ENCODE measurements around the gene SSBP3. TPM values are rescaled to one million over a fixed set of nuclear protein-coding genes. Genes with fewer than 3 reads are reported as not detected.

SSBP3 gene
- total RNA-seq, 2 donors from 2014 or later = 40.3 to 56.3 TPM

GRCh38 chr1:54323921-54324250 is 82.3 kb downstream of the SSBP3 start:
- no peaks in the 10 kb centered on the region for H3K27me3 Mint-ChIP-seq
- no peak overlapping the region for H3K4me3 Mint-ChIP-seq
- H3K9me3 Mint-ChIP-seq = no peaks in the 10 kb centered on the region
- no peak for ATAC-seq (replicated peaks)
- peaks cover 4% of the 10 kb centered on the region for H3K36me3 Mint-ChIP-seq (ENCODE audit: low read depth)
- H3K27ac Mint-ChIP-seq = no peak overlapping the region
- H3K4me1 Mint-ChIP-seq = peaks cover 28% of the 10 kb centered on the region

- peaks cover 4% of the 10 kb centered on the region for H3K36me3 Mint-ChIP-seq (ENCODE audit: low read depth)
These were observed 82.9 kb downstream of the SSBP3 start for GRCh38 chr1:54323324-54323739.

GRCh38 chr1:54318246-54318814 is 87.9 kb downstream of the SSBP3 start:
- Mint-ChIP-seq H3K27ac (no peak overlapping the region), H3K4me3 (no peak overlapping the region), H3K27me3 (no peaks in the 10 kb centered on the region), H3K9me3 (no peaks in the 10 kb centered on the region), H3K36me3 (ENCODE audit: low read depth) (peaks cover 4% of the 10 kb centered on the region), H3K4me1 (peaks cover 21% of the 10 kb centered on the region)
- ATAC-seq (replicated peaks) = no peak

More at GRCh38 chr1:54323324-54323739, 82.9 kb downstream of the SSBP3 start:
- no peaks in the 10 kb centered on the region for H3K9me3 Mint-ChIP-seq
- no peak overlapping the region for H3K4me3 Mint-ChIP-seq
- H3K27me3 Mint-ChIP-seq = no peaks in the 10 kb centered on the region
- no peak for ATAC-seq (replicated peaks)
- H3K27ac Mint-ChIP-seq = no peak overlapping the region
- H3K4me1 Mint-ChIP-seq = peaks cover 30% of the 10 kb centered on the region

- H3K27ac Mint-ChIP-seq = no peak overlapping the region
- H3K36me3 Mint-ChIP-seq (ENCODE audit: low read depth) = peaks cover 4% of the 10 kb centered on the region
- no peaks in the 10 kb centered on the region for H3K27me3 Mint-ChIP-seq
- no peak for ATAC-seq (replicated peaks)
- peaks cover 18% of the 10 kb centered on the region for H3K4me1 Mint-ChIP-seq
- no peaks in the 10 kb centered on the region for H3K9me3 Mint-ChIP-seq
- H3K4me3 Mint-ChIP-seq = no peak overlapping the region
These were observed 89.1 kb downstream of the SSBP3 start for GRCh38 chr1:54317084-54317483.

DNA sequence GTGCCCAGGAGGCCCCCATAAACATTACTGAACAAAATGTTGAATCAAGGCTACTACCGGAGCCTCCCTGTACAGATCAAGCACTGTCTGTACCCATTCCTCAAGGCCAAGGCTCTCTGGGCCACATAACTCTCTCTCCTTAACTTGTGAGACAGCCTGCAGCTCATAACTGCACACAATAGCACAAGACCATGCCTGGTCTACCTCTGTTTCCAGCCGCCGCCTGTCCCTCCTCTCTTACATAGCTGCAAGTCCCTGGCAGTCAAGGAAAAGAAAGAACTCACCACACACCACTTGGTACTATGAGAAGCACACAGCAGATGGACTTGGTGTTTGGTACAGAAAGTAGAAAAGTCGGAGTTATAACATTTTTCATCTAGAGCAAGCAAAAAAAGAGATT is 91.1 kb downstream of the SSBP3 start:
- Mint-ChIP-seq H3K36me3 (ENCODE audit: low read depth) (no peaks in the 10 kb centered on the region), H3K27me3 (no peaks in the 10 kb centered on the region), H3K4me1 (peaks cover 16% of the 10 kb centered on the region), H3K9me3 (no peaks in the 10 kb centered on the region), H3K4me3 (no peak overlapping the region), H3K27ac (peak overlapping the region; percentile 11)
- ATAC-seq (replicated peaks) = no peak

DNA sequence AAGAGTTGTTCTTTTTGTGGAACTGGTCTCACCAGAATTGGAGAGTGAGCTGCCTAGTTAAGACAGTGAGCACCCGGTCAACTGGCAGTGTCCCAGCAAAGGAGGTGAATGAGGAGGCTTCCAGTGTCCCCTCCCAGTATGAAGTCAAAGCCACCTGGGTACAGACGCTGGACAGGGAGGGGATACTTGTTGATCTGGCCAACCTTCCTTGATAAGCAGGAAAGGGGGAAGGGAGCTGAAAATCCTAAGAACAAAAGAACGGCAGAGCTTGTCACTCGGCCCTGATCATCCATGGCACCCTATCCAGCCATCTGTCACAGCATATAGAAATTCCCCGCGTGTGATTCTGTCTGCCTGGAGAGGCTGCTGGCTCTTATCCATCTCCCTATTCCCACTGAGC is 91.5 kb downstream of the SSBP3 start:
- no peaks in the 10 kb centered on the region for H3K27me3 Mint-ChIP-seq
- H3K4me3 Mint-ChIP-seq = no peak overlapping the region
- no peaks in the 10 kb centered on the region for H3K9me3 Mint-ChIP-seq
- ATAC-seq (replicated peaks) = no peak
- peaks cover 19% of the 10 kb centered on the region for H3K4me1 Mint-ChIP-seq
- H3K27ac Mint-ChIP-seq = peak overlapping the region; percentile 11
- no peaks in the 10 kb centered on the region for H3K36me3 Mint-ChIP-seq (ENCODE audit: low read depth)

DNA sequence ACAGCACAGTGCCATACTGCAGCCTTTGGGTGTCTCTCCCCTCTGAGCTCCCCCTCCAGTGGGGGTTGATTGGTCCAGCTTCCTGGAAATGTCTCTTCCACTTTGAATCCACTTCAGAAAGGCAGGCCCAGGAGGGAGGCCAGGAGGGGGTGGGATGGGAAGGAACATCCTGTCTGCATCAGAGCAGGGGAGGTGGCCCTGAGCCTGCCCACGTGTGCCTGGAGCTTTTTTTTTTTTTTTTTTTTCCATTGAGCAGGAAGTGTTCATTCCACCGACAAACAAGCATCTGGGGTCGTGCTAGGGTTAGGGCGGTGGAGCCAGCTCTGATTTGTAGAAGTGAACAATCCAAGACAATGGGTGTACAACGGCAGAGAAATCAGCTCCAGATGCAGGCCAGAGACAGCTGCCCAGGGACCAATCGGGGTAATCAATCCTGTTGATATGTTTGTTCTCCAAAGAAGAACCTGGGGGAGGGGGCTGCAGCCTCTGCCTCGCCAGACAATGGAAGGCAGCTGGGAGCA is 93.3 kb downstream of the SSBP3 start:
- H3K27ac Mint-ChIP-seq = peak overlapping the region; percentile 62

DNA sequence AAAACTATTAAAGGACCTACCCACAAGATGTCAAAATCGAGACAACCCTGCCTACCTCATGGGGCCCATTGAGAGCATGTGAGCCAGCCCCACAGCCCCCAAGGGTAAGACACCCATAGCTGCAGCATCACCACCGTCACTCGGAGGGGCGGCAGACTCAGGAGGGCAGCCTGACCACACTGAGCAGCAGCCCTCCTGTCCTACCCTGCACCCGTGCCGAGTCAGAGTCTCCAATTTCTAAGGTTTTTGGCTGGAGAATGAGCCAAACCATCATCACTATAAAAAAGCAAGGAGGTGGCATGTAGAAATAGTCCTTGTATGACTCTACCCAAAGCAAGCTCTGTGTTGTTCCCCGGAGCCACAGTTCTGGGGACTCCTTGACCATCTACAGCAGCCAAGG is 94.7 kb downstream of the SSBP3 start:
- H3K4me1 Mint-ChIP-seq = peaks cover 18% of the 10 kb centered on the region
- H3K4me3 Mint-ChIP-seq = no peak overlapping the region
- no peaks in the 10 kb centered on the region for H3K9me3 Mint-ChIP-seq
- no peaks in the 10 kb centered on the region for H3K27me3 Mint-ChIP-seq
- peak overlapping the region; percentile 62 for H3K27ac Mint-ChIP-seq
- no peak for ATAC-seq (replicated peaks)
- H3K36me3 Mint-ChIP-seq (ENCODE audit: low read depth) = no peaks in the 10 kb centered on the region

More for the DNA sequence above, 93.3 kb downstream of the SSBP3 start:
- ATAC-seq (replicated peaks) = peak; percentile 31
- Mint-ChIP-seq H3K4me3 (no peak overlapping the region), H3K36me3 (ENCODE audit: low read depth) (no peaks in the 10 kb centered on the region), H3K9me3 (no peaks in the 10 kb centered on the region), H3K27me3 (no peaks in the 10 kb centered on the region), H3K4me1 (peaks cover 15% of the 10 kb centered on the region)

DNA sequence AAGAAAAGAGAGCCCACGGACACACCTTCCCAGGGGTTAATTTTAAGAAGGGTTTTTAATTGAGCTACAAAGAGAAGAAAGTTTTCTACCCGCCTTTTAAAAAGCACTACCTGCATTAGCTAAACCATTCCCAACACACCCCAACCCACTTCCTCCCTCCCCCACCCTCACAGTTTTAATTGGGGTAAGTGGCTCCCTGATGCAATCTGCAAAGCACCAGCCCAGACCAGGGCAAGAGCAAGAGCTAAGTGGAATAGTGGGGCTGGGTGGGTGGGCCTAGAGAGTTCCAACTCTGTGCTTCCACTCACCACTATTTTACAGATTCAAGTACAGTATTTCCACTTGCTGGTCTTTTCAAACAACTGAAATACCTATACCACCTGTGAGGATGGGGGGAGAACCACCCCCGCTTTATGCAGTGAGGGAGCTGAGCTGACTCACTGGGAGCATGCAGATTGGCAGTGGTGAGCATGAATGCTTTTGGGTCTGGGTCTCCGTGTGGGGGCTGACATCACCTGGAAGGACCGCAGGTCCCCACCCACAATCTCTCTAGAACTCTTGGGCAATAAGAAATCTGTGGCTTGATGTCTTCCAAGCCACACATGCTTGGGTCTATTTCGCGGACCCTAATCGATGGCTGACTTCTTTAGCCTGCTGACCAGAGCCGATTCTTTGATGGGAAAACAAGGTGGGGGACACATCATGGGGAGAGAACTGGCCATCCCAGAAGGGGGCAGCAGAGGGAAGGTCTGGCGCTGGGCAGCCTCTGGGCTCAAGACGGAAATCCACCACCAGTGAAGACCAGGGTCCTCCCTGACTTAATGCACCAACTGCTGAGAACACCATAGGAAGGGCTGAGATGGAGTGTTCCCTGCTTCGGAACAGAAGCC is 95.5 kb downstream of the SSBP3 start:
- peaks cover 23% of the 10 kb centered on the region for H3K4me1 Mint-ChIP-seq
- H3K36me3 Mint-ChIP-seq (ENCODE audit: low read depth) = no peaks in the 10 kb centered on the region
- no peaks in the 10 kb centered on the region for H3K27me3 Mint-ChIP-seq
- peak overlapping the region; percentile 45 for H3K27ac Mint-ChIP-seq
- peak overlapping the region; percentile 24 for H3K4me3 Mint-ChIP-seq
- no peaks in the 10 kb centered on the region for H3K9me3 Mint-ChIP-seq
- ATAC-seq (replicated peaks) = peak; percentile 60

DNA sequence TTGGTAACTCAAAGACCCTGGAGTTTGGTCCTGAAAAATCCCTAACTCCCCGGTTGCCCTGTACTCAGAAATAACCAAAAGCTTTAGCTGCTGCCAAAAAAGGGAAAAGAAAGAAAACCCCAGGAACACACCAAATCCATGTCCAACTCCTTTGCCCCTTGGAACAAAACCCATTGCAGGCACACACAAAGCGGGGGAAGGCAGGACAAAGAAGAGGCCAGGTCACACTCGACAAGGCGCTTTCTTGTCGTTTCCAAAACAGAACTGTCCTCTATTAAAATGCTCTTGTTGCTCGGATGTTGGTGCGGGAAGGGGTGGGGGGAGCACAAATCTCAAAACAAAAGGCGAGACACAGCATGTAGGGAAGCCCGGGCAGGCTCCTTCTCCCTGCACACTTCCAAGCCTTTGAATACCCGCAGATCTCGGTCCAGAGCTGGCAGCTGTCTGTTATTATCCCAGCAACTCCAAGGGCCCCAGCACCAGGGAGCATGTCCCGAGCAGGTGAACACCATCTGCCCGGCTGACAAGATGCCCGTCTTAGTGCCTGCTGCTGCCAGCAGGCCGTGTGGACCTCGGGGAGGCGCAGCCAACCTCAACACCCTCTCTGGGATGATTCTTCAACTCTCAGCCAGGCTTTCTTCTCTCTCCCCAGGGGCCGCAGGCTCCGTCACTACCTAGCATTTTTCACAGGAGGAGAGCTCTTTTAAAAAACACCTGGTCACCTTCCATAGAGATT is 96.4 kb downstream of the SSBP3 start:
- no peak for ATAC-seq (replicated peaks)
- Mint-ChIP-seq H3K9me3 (no peaks in the 10 kb centered on the region), H3K4me3 (no peak overlapping the region), H3K27me3 (no peaks in the 10 kb centered on the region), H3K4me1 (peaks cover 24% of the 10 kb centered on the region), H3K27ac (no peak overlapping the region), H3K36me3 (ENCODE audit: low read depth) (no peaks in the 10 kb centered on the region)

DNA sequence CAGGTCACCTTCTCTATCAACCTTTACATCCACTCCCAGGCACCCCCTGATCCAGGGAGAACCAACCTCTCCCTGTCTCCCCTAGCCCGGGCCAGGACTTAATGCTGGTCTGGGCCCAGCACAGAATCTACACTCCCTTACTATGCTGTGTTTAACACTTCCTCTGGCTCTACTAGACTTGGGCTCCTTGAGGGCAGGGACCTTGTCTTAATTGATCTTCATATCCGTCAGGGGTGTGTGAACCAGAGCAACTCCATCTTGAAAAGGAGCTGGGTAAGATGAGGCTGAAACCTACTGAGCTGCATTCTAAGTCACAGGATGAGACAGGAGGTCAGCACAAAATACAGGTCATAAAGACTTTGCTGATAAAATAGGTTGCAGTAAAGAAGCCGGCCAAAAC is 98.9 kb downstream of the SSBP3 start:
- ATAC-seq (replicated peaks) = no peak
- Mint-ChIP-seq H3K4me1 (peaks cover 24% of the 10 kb centered on the region), H3K27ac (peak overlapping the region; percentile 29), H3K9me3 (no peaks in the 10 kb centered on the region), H3K4me3 (no peak overlapping the region), H3K36me3 (ENCODE audit: low read depth) (no peaks in the 10 kb centered on the region), H3K27me3 (no peaks in the 10 kb centered on the region)

DNA sequence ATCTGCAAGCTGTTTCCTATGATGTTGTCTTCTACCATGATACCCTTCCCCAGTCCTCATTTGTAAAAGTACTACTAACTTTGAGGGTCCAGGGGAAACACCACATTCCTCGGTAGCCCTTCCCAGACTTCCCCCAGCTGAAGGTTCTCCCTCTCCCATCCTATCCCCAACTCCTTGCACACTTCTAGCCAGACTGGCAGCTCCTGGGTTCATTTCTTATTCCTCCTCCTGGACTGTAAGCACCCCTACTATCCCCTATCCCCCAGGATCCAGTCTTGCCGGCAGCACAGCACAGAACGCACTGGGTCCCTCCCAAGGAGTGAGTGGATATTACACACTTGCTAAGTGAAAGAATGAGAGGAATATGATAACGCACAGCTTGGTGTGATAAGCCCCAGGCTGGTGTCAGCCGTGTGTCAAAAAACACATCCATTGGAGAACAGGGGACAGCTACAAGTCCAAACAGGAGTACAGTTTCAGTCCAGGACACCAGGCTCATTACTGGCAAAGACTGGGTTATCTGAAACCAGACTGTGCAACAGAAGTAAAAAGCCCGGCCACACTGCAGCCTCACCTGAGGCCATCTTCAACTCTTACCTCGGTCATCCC is 100.2 kb downstream of the SSBP3 start:
- peak overlapping the region; percentile 62 for H3K27ac Mint-ChIP-seq
- H3K9me3 Mint-ChIP-seq = no peaks in the 10 kb centered on the region
- H3K36me3 Mint-ChIP-seq (ENCODE audit: low read depth) = no peaks in the 10 kb centered on the region
- peaks cover 22% of the 10 kb centered on the region for H3K4me1 Mint-ChIP-seq
- no peaks in the 10 kb centered on the region for H3K27me3 Mint-ChIP-seq
- ATAC-seq (replicated peaks) = no peak
- no peak overlapping the region for H3K4me3 Mint-ChIP-seq

GRCh38 chr1:54304518-54304917 is 101.7 kb downstream of the SSBP3 start:
- H3K9me3 Mint-ChIP-seq = no peaks in the 10 kb centered on the region
- no peak for ATAC-seq (replicated peaks)
- no peak overlapping the region for H3K27ac Mint-ChIP-seq
- no peak overlapping the region for H3K4me3 Mint-ChIP-seq
- H3K27me3 Mint-ChIP-seq = no peaks in the 10 kb centered on the region
- peaks cover 20% of the 10 kb centered on the region for H3K4me1 Mint-ChIP-seq
- no peaks in the 10 kb centered on the region for H3K36me3 Mint-ChIP-seq (ENCODE audit: low read depth)

All from activated T-helper 17 cell treated with anti-CD3 and anti-CD28 coated beads, Interleukin-2, amount 50 U/mL, for 72 hours (primary cell).